ELR (cell line): ENCODE measurements around the gene EOMES.

ENCODE experiments used
- DNase-seq: peaks from one replicate; pipeline ENCODE4 v3.0.0-alpha.2; 2015; ENCODE audit warnings: low read depth

The EOMES gene

GRCh38 chr3:27720899-27721716 lies 1.0 kb downstream of the EOMES start:
- no peak for DNase-seq

DNA sequence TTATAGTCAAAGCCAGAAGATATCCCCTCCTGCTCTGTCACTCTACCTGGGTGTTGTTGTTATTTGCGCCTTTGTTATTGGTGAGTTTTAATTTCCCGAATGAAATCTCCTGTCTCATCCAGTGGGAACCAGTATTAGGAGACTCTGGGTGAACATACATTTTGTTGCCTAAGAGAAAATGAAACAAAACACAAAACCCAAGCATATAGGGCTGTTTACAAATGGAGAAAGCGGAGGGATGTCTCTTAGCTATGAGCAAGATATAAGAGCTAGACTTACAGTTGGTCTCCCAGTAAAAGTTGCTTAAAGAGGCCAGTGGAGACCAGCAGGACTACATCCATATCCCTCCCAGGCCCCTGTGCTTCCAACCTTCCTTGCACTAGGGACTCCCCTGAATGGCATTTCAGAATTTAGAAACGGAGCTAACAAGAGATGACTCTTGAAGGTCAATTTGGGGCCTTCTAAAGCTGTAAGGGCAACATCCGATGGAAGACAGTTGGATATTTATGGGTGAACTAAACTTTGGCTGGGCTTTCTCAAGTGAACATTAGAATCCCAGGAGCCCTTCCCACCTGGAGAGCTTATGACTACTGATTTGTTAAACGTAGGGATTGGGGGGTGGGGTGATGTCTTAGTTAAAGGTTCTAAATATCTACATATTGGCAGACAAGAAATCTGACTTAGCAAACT lies 2.7 kb downstream of the EOMES start:
- DNase-seq, result no peak

GRCh38 chr3:27718459-27718858 lies 3.7 kb downstream of the EOMES start:
- DNase-seq, result no peak

GRCh38 chr3:27717200-27717852 lies 4.8 kb downstream of the EOMES start:
- DNase-seq, result no peak

DNA sequence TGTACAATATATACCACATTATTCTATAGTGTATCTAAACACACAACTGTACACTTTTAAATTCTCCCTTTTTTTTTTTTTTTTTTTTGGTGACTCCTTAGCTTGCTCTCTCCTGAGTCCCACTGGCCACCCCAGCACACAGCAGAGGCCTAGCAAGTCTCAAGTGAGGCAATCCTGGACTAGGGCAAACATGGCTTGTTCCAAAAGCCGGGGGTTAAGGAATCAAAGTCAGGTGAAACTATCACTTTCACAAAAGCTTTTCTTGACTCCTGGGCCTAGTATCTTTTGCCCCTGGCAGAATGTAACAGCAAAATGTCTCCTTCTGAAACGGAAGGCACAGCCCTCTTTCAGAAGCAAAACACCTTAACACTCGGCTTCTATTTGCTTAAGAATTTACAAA lies 5.8 kb downstream of the EOMES start:
- DNase-seq, result no peak

GRCh38 chr3:27715863-27716262 lies 6.3 kb downstream of the EOMES start:
- no peak for DNase-seq

- no peak for DNase-seq
These were observed 6.7 kb downstream of the EOMES start for GRCh38 chr3:27715454-27715806.

DNA sequence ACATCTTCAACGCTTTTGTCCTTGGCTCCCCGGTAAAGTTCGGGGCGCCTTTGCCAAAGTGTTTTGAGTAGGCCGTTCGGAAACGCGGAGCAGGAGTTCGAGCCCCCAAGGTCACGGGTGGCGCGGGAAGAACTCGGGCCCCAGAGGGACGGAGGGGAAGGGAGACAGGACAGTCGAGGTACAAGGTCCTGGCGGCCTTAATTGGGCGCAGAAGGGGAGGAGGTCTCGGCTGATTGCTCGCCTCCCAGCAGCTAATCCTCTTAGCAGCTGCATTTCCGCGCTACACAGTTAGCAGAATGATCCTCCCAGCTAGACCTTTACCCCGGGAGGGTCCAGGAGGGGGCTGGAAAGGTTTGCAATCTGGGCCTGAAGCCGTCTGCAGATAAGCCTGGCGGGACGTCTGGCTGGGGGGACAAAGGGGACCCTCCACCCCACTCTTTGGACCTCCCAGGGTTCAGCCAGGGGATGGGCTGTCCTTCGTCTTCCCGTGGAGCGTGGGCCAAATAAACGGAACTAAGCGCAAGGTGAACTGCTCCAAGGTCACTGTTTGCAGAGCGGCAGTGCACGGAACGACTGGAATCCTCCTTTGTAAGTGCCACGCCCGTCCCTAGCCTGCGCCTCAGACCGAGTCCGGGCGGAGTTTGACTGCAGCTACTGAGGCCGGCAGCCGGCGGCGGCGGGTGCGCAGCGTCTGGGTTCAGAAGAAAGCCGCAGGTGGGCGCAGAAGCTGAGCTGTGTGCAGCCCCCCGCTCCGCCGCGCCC lies 7.2 kb downstream of the EOMES start:
- peak; percentile 19 for DNase-seq

GRCh38 chr3:27714146-27714526 lies 8.0 kb downstream of the EOMES start:
- DNase-seq, result no peak

- peak; percentile 23 for DNase-seq
These were observed 8.5 kb downstream of the EOMES start for GRCh38 chr3:27713435-27714145.

DNA sequence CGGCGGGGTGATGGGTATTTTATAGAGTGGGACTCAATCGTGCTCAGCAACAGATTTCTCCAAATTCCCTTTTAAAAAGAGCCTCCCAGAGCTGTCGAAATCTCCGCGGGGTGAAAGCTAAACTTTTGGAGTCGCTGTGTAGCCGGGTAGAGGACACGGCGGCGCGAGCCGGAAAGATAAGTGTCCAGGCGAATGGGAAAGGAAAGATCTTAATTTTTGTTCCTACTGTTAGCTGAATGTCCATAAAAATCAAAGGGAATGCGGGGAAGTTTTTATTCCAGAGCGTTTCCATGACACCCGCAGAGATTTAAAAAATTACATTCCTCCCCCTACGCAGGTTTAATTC lies 9.1 kb downstream of the EOMES start:
- DNase-seq, result no peak

- DNase-seq, result peak; percentile 83
These were observed 9.7 kb downstream of the EOMES start for GRCh38 chr3:27712136-27713077.

GRCh38 chr3:27708250-27708649 lies 13.9 kb downstream of the EOMES start:
- DNase-seq, result no peak

DNA sequence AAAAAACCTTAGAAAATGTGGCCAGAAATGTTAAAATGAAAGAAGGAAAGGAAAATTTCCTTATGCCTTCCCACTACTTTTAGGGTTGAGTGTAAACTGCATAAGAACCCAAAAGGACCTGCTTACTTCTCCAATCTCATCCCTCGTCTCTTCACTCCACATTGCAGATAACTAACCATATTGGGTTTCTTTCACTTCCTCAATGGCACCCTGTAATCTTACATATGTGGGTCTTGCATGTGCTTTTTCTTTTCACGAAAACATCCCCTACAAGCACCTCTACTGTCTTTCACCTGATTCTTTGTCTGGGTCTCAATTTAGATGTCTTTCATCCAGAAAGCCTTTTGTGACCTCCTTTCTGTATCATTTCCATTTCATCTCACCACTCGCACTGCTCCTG lies 23.1 kb downstream of the EOMES start:
- no peak for DNase-seq

- peak; percentile 61 for DNase-seq
These were observed 25.2 kb downstream of the EOMES start for GRCh38 chr3:27696906-27697305.

GRCh38 chr3:27695636-27696035 lies 26.5 kb downstream of the EOMES start:
- DNase-seq, result no peak

DNA sequence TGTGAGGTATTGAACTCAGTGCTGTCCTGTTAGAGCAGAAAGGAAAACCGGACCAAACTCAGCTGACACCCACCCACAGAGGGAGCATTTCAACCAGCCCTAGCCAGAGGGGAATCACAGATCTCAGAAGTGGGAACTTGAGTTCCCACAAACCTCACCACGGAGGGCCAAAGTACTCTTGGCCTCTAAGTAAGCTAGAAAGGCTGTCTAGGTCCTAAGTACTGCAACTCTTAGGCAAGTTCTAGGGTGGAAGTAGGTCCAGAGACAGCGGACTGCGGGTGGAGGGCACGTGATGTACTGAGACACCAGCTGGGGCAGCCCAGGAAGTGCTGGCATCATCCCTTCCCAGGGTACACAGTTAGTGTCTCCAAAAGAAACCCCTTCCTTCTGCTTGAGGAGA lies 34.1 kb downstream of the EOMES start:
- DNase-seq, result no peak

- peak; percentile 57 for DNase-seq
These were observed 35.5 kb downstream of the EOMES start for GRCh38 chr3:27686642-27687041.

DNA sequence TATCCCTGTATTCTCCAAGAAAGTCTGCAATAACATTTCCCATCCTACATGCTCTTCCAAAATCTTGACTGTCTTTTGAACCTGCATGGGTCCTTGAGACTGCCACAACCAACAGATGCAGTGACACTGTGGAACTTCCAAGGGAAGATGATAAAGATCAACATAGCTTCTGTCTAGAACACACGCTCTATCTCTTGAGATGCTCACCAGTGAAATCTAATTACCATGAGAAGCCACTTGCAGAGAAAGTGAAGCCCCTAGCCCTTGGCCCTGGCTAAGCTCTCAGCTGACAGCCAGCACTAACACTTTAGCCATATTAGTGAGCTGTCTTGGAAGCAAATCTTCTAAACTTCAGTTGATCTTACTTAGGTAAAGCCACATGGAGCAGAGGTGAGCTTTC lies 36.6 kb downstream of the EOMES start:
- no peak for DNase-seq

GRCh38 chr3:27684302-27684701 lies 37.8 kb downstream of the EOMES start:
- DNase-seq, result no peak

- peak; percentile 82 for DNase-seq
These were observed 40.8 kb downstream of the EOMES start for GRCh38 chr3:27681249-27681748.
